ENCODE measurements around the gene GPSM1.

GPSM1 gene

GRCh38 chr9:136379891-136380290 is 52.6 kb downstream of the GPSM1 start:
- DNase-seq, result no peak
- Histone ChIP-seq H3K9ac (ENCODE audit: low read depth, low read length) (no peak overlapping the region), H2AFZ (ENCODE audit: low read depth, low read length) (no peak overlapping the region), H3K27me3 (ENCODE audit: insufficient read depth, low read length, poor library complexity) (no peaks in the 10 kb centered on the region), H3K36me3 (ENCODE audit: insufficient read depth, low read length) (peaks cover 48% of the 10 kb centered on the region), H3K4me3 (ENCODE audit: low read depth in 1 of 2, low read length in 2 of 2) (no peak overlapping the region), H3K27ac (ENCODE audit: low read length) (no peak overlapping the region), H4K20me1 (ENCODE audit: insufficient read depth, low read length) (peaks cover 21% of the 10 kb centered on the region; the same call in 1 of the 2 replicates), H3K4me1 (ENCODE audit: insufficient read depth, low read length) (peaks cover 8% of the 10 kb centered on the region), H3K4me2 (ENCODE audit: insufficient read depth, low read length) (no peak overlapping the region), H3K79me2 (ENCODE audit: insufficient read depth, low read length) (no peaks in the 10 kb centered on the region), H3K9me3 (ENCODE audit: insufficient read depth, low read length, severe bottlenecking) (no peaks in the 10 kb centered on the region)
- ATAC-seq (ENCODE audit: insufficient read depth, low read depth), result no peak
- TF ChIP-seq, protein P1, sequence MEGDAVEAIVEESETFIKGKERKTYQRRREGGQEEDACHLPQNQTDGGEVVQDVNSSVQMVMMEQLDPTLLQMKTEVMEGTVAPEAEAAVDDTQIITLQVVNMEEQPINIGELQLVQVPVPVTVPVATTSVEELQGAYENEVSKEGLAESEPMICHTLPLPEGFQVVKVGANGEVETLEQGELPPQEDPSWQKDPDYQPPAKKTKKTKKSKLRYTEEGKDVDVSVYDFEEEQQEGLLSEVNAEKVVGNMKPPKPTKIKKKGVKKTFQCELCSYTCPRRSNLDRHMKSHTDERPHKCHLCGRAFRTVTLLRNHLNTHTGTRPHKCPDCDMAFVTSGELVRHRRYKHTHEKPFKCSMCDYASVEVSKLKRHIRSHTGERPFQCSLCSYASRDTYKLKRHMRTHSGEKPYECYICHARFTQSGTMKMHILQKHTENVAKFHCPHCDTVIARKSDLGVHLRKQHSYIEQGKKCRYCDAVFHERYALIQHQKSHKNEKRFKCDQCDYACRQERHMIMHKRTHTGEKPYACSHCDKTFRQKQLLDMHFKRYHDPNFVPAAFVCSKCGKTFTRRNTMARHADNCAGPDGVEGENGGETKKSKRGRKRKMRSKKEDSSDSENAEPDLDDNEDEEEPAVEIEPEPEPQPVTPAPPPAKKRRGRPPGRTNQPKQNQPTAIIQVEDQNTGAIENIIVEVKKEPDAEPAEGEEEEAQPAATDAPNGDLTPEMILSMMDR (IDR thresholded peaks at IDR 0.05; ENCODE audit: borderline replicate concordance, extremely low read depth, low read length, poor library complexity, severe bottlenecking), result no peak
- TF ChIP-seq EZH2 (IDR thresholded peaks at IDR 0.05; ENCODE audit: borderline replicate concordance, low read depth, low read length, severe bottlenecking), result no peak

DNA sequence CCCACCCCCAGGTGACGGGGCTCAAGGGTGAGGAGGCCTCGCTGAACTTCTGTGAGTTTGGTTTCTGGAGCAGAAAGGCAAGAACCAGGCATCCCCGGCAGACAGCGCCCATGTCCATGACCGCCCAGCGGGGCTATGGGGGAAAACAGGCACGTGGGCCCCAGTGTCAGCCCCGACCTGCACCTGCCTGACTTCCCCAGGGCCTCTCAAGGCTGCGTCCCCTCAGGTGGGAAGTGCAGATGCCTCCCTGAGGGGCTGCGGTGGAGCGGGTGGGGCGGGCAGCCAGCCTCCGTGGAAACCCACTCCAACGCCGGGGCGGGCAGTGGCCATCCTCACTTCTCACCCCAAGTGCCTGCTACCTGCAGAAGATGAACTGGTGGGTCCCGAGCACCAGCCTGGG is 53.0 kb downstream of the GPSM1 start:
- H3K27me3 ChIP-seq (ENCODE audit: insufficient read depth, low read length, poor library complexity), result no peaks in the 10 kb centered on the region
- H3K4me3 ChIP-seq (ENCODE audit: low read depth in 1 of 2, low read length in 2 of 2), result no peak overlapping the region
- ATAC-seq (ENCODE audit: insufficient read depth, low read depth) (no peak), DNase-seq (no peak)
- no peak overlapping the region for H3K4me2 ChIP-seq (ENCODE audit: insufficient read depth, low read length)
- peaks cover 21% of the 10 kb centered on the region; the same call in 1 of the 2 replicates for H4K20me1 ChIP-seq (ENCODE audit: insufficient read depth, low read length)
- no peak overlapping the region for H3K27ac ChIP-seq (ENCODE audit: low read length)
- H3K9me3 ChIP-seq (ENCODE audit: insufficient read depth, low read length, severe bottlenecking), result no peaks in the 10 kb centered on the region
- no peak overlapping the region for H3K9ac ChIP-seq (ENCODE audit: low read depth, low read length)
- no peaks in the 10 kb centered on the region for H3K79me2 ChIP-seq (ENCODE audit: insufficient read depth, low read length)
- no peak overlapping the region for H2AFZ ChIP-seq (ENCODE audit: low read depth, low read length)
- peaks cover 13% of the 10 kb centered on the region for H3K4me1 ChIP-seq (ENCODE audit: insufficient read depth, low read length)
- TF ChIP-seq, protein P1 (IDR thresholded peaks at IDR 0.05; ENCODE audit: borderline replicate concordance, extremely low read depth, low read length, poor library complexity, severe bottlenecking), result no peak
- no peak for TF ChIP-seq EZH2 (IDR thresholded peaks at IDR 0.05; ENCODE audit: borderline replicate concordance, low read depth, low read length, severe bottlenecking)
- peaks cover 48% of the 10 kb centered on the region for H3K36me3 ChIP-seq (ENCODE audit: insufficient read depth, low read length)

DNA sequence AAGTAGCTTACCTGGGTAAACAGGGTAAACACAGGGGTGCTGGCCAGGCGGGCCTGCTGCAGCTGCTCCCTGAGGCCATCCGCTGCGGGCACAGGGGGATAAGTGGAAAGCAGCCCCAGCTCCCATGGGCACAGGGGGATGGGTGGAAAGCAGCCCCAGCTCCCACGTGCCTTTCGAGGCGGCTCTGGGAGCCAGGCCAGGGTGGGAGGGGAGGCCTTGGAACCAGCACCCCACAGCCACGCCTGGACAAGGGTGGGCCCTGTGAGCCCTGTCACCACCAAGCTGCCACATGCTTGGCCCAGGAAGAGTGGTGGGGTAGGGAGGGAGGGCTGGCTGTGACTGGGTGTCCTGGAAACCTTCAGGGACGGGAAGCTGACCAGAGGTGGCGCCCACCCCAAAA is 54.0 kb downstream of the GPSM1 start:
- no peak for TF ChIP-seq EZH2 (IDR thresholded peaks at IDR 0.05; ENCODE audit: borderline replicate concordance, low read depth, low read length, severe bottlenecking)
- TF ChIP-seq, protein P1 (IDR thresholded peaks at IDR 0.05; ENCODE audit: borderline replicate concordance, extremely low read depth, low read length, poor library complexity, severe bottlenecking), result no peak
- no peaks in the 10 kb centered on the region for H3K27me3 ChIP-seq (ENCODE audit: insufficient read depth, low read length, poor library complexity)
- H3K4me2 ChIP-seq (ENCODE audit: insufficient read depth, low read length), result no peak overlapping the region
- H3K79me2 ChIP-seq (ENCODE audit: insufficient read depth, low read length), result no peaks in the 10 kb centered on the region
- no peaks in the 10 kb centered on the region for H3K9me3 ChIP-seq (ENCODE audit: insufficient read depth, low read length, severe bottlenecking)
- H2AFZ ChIP-seq (ENCODE audit: low read depth, low read length), result no peak overlapping the region
- H3K4me3 ChIP-seq (ENCODE audit: low read depth in 1 of 2, low read length in 2 of 2), result no peak overlapping the region
- H3K27ac ChIP-seq (ENCODE audit: low read length), result no peak overlapping the region
- no peak overlapping the region for H3K9ac ChIP-seq (ENCODE audit: low read depth, low read length)
- peaks cover 13% of the 10 kb centered on the region for H3K4me1 ChIP-seq (ENCODE audit: insufficient read depth, low read length)
- ATAC-seq (ENCODE audit: insufficient read depth, low read depth), result no peak
- peaks cover 21% of the 10 kb centered on the region; the same call in 1 of the 2 replicates for H4K20me1 ChIP-seq (ENCODE audit: insufficient read depth, low read length)
- no peak for DNase-seq
- H3K36me3 ChIP-seq (ENCODE audit: insufficient read depth, low read length), result peaks cover 53% of the 10 kb centered on the region

Data from DND-41 (cell line).